Bronchial epithelial cell (primary cell): ENCODE results near the gene IZUMO4. TPM values are rescaled to one million over a fixed set of nuclear protein-coding genes. Genes with fewer than 3 reads are reported as not detected.

Experiments used
- DNase-seq: peaks from one replicate; pipeline ENCODE4 v3.0.0-alpha.2; 2010; ENCODE audit warnings: low read depth
- FAIRE-seq: peaks from 2 replicates; lab custom pipeline; 2011; peaks lifted over from hg19 to GRCh38; lab: Jason Lieb, UNC
- H3K27me3 ChIP-seq: 2 replicates; pipeline ENCODE4 v1.5.1; 2011; ENCODE audit warnings: low read length; ENCODE audit not compliant: control insufficient read depth, insufficient read depth
- H3K36me3 ChIP-seq: 2 replicates; pipeline ENCODE4 v1.5.1; 2011; ENCODE audit warnings: low read length; ENCODE audit not compliant: control insufficient read depth, insufficient read depth
- H3K4me3 ChIP-seq: 2 replicates; pipeline ENCODE4 v1.5.1; 2011; ENCODE audit warnings: mild to moderate bottlenecking, low read depth, low read length, control low read depth
- total RNA-seq: library from RNA; depleted of rRNA; stranded (reverse); fragments of >200 nt; gene quantifications from 2 replicates; pipeline ENCODE4 v1.2.1, GENCODE V29; 2014
- TF ChIP-seq, protein P1 (sequence below): IDR thresholded peaks from 2 replicates; pipeline ENCODE4 v1.5.1; 2011; ENCODE audit warnings: mild to moderate bottlenecking, moderate library complexity, low read length, control low read depth, inconsistent platforms; ENCODE audit not compliant: insufficient read depth, severe bottlenecking

The IZUMO4 gene
- total RNA-seq, 1 donor from 2014 or later, result 3.7 TPM

DNA sequence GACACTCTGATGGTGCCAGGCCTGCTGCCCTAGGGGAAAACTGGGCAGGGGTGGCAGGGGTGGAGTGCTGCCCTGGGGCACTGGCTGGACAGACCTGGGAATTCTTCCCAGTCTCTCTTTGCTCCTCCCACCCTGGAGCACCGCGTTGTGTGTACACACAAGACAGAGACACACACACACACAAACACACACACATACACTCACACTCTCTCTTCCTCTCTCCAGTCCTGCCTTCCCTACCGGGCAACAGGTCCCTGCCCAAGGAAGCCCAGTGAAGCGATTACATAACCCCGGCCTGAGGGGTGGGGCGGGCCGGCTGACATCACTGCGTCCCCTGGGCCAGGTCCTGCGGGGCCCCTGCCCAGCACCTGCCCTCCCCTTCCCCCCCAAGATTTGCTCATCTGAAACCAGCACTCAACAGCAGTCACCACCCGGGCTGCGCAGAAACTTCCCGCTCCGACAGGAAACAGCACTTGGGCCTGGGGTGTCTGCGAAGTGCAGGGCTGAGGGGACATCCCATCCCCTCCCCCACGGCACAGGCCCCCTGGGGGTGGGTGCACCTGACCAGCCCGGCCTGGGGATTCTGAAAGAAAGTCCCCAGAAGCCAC lies 46.9 kb upstream of the IZUMO4 start:
- FAIRE-seq (no peak), DNase-seq (peak; percentile 51)
- TF ChIP-seq, protein P1, sequence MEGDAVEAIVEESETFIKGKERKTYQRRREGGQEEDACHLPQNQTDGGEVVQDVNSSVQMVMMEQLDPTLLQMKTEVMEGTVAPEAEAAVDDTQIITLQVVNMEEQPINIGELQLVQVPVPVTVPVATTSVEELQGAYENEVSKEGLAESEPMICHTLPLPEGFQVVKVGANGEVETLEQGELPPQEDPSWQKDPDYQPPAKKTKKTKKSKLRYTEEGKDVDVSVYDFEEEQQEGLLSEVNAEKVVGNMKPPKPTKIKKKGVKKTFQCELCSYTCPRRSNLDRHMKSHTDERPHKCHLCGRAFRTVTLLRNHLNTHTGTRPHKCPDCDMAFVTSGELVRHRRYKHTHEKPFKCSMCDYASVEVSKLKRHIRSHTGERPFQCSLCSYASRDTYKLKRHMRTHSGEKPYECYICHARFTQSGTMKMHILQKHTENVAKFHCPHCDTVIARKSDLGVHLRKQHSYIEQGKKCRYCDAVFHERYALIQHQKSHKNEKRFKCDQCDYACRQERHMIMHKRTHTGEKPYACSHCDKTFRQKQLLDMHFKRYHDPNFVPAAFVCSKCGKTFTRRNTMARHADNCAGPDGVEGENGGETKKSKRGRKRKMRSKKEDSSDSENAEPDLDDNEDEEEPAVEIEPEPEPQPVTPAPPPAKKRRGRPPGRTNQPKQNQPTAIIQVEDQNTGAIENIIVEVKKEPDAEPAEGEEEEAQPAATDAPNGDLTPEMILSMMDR, result no peak
- peak overlapping the region; percentile 80 for H3K4me3 ChIP-seq
- peaks cover 52% of the 10 kb centered on the region for H3K36me3 ChIP-seq
- no peaks in the 10 kb centered on the region for H3K27me3 ChIP-seq

DNA sequence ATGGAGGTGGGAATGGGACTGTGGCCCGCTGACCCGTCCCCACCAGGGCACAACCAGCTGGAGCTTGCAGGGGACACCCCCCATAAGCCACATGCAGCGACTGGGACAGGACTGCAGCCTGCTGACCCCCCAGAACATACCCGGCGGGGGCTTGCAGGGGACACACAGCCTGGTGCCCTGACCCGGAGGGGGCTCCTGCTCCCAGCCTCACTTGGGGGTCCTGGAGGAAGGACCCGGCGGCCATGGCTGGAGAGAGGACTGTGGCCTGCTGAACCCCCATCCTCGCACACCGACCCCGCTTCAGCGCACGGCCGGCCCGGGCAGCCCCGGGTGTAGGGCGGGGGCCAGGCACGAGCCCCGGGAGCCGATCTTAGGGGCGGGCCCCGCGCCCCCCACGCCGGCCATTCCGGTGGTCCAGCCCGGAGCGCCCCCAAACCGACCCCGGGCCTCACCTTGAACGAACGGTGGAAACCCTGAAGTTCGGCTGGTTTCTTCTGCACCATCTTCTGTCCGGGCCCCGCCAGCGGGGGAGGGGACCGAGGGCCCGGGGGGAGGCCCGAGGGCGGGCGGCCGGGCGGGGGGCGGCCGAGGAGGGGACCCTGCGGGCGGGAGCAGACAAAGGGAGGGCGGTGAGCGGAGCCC lies 46.2 kb upstream of the IZUMO4 start:
- TF ChIP-seq, protein P1, result no peak
- FAIRE-seq (no peak), DNase-seq (no peak)
- H3K36me3 ChIP-seq, result peaks cover 46% of the 10 kb centered on the region
- H3K4me3 ChIP-seq, result peak overlapping the region; percentile 80
- H3K27me3 ChIP-seq, result no peaks in the 10 kb centered on the region

DNA sequence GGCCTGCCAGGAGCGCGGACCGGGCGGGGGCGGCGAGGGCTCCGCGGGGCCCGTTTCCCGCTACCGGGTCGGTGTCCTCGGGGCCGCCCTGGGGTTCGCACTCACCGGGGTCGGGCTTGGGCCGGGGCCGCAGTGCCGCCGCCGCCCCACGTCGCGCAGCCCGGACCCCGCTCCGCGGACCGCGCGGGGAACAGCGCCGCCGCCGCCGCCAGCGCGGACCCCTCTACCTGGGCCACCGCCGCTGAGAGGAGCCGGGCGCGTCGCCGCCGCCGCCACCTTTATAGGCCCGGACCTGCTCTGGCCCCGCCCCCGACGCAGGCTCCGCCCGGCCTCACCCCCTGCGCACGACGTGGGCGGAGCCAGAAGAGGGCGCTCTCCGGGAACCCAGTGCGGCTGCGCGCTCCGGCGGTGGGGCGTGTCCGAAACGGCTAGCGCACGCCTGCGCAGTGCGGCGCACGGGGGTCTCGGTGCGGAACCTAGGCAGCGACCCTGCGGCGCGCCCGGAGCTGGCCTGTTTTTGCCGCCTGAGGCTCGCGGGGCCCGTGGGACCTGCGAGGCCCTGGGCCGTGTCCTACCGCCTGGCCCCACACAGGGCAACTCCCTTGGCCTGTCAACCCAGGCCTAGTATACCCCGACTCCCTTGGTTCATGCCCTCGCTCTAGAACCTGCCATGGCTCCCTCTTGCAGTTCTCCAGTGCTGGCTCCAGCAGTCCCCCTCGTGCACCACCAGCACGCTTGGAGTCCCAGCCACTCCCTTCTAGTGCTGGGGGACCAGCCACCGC lies 45.5 kb upstream of the IZUMO4 start, which contains the start of gene MKNK2:
TSS of gene MKNK2 (minus strand) at position 254 of the 782 bp plus-strand sequence. CDS start 393 bp downstream, outside the sequence.
- peak; percentile 34 for DNase-seq
- H3K4me3 ChIP-seq, result peak within 1 kb of the TSS; percentile 80
- no peak for FAIRE-seq
- H3K36me3 ChIP-seq, result peaks cover 39% of the 10 kb centered on the region
- H3K27me3 ChIP-seq, result no peaks in the 10 kb centered on the region
- TF ChIP-seq, protein P1, result peak; percentile 71

DNA sequence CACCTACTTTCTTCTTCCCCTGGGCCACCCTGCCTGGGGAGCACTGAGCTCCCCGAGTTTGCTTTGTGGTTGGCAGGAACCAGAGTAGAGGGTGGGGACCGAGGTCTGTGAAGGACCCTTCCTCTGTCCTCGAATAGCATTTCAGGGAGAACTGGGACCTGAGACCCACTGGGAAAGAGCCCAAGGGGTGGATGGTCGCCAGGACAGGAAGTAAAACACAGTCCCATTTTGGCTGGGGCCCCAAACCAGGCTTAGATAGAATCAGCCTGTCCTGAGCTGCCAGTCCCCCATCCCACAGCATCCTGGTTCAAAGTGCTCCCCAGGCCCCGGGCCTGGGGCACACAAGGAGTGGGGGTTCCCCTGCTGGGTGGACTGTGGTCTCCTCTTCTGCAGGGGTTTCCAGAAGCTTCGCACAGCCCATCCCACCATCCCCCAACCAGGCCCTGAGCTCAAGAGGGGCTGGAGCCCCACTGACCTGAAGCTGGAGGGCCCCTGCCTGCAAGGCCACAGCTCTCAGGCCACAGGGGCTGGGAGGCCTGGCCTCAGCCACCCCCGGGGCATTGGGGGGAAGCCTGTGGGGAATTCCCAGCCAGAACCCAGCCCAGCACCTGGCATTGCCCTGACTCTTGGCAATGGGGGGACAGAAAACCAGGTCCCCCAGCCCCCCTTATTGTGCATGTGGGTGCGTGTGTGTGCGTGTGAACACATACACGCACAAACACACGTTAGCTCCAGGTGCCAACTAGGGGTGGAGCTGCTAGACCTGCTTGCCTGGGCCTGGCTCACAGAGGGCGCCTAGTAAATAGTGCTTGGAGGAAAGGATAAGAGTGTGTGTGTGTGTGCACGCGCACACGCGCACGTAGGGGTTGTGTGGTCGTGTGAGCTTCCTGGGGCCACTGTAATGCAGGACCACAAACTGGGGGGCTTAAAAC lies 44.7 kb upstream of the IZUMO4 start:
- Histone ChIP-seq H3K36me3 (peaks cover 32% of the 10 kb centered on the region), H3K27me3 (no peaks in the 10 kb centered on the region), H3K4me3 (no peak overlapping the region)
- TF ChIP-seq, protein P1, result no peak
- DNase-seq, result peak; percentile 40
- peak; percentile 13 for FAIRE-seq
